HL-60/S4 treated with retinoic acid at 250 ng/mL for 4 days and 3 days (cell line): ENCODE data around the gene MAGEE1.

Experiments used
- in situ Hi-C: fragments of 300-500 bp; cut with MboI; formaldehyde crosslinking; loops from 2 replicates; pipeline ENCODE4 v1.7.0; 2022; ENCODE audit warnings: low sequenced_read_pairs

MAGEE1 gene

DNA sequence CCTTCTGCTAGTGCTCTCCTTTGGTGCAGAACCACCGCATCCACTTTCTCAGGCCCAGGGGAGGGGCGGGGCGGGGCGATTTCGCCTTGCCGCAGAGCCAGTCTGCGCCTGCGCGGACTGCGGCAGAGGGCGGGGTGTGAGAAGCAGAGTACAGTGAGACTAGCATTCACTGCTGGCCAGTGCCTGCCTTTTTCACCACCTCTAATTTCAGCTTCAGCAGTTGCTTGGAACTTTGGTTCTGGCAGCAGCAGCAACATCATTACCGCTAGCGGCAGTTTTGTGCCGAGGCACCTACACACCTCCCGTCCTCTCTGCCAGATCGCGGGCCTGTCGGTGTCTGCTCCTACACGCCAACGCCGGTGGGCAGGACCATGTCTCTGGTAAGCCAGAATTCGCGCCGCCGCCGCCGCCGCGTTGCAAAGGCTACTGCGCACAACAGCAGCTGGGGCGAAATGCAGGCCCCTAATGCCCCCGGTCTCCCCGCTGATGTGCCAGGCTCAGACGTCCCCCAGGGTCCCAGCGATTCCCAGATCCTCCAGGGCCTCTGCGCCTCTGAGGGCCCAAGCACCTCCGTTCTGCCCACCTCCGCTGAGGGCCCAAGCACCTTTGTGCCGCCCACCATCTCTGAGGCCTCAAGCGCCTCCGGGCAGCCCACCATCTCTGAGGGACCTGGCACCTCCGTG is at the start of gene MAGEE1:
TSS of gene MAGEE1 (plus strand) at position 151 of the 683 bp plus-strand sequence. CDS start at position 372, 221 bp downstream.
- in situ Hi-C loops, result no loop called here

DNA sequence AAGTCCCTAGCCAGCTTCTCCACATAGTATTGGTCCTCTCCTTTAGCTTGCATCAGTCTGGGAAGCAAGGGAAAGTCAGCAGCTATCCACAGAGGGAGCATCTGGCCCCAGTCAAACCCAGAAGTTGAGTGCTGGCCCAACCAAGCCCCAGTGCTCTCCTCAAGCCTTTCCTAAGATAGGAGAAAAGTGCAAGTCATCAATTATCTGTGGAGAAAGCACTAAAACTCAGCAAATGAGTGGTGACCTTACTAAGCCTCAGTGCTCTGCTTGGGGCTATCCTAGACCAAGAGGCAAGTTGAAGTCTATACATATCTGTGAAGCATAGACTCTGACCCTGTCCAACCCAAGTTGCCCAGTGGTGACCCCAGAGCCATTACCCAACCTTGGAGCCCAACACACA is 28.5 kb upstream of the MAGEE1 start:
- in situ Hi-C loops, result no loop called here

GRCh38 chrX:76407795-76408194 is 19.7 kb upstream of the MAGEE1 start:
- in situ Hi-C loops, result no loop called here

DNA sequence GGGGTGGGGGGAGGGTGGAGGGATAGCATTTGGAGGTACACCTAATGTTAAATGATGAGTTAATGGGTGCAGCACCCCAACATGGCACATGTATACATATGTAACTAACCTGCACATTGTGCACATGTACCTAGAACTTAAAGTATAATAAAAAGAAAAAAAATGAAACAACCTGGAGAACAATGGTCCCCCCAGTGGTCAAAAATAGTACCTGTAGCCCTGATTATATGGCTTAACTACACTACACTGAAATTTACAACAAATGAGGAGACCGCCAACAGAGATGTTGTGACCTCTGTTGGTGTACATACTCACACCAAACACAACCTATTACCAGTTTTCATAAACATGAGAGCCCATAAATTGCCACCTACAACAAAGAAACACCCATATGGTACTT is 7.3 kb upstream of the MAGEE1 start:
- in situ Hi-C loops, result no loop called here

- in situ Hi-C loops, result no loop called here
Measured at GRCh38 chrX:76428243-76429130, 977 bp downstream of the MAGEE1 start.

GRCh38 chrX:76433219-76433618 is 5.7 kb downstream of the MAGEE1 start:
- in situ Hi-C loops, result no loop called here

DNA sequence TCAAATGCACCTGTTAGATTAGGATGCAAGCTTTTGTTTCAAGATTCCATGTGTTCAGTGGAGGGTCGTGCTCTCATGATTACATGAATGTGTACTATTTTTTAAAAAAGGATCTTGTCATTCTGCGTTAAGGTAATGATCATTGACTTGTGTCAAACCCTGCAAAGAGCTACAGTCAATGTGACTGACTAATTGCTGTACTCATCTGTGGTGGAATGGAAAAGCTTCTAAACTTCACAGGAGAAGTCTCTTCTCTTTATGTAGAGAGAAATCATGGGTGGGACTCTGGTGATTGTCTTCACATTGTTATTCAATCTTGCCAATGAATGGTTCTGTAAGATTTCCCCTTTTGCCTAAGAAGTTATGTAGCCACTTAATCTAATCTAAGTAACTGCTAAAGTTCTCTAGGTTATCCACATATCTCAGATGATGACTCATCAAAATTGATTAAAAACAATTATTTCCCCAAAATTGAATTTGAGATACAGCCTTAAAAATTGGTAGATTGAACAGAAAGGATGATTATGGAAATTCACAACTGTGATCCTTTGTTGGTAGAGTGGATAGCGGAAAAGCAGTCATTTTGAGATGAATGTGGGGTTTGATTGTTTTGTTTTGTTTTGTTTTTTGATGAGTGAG is 6.7 kb downstream of the MAGEE1 start:
- in situ Hi-C loops, result no loop called here

- in situ Hi-C loops, result no loop called here
Measured at GRCh38 chrX:76439188-76439587, 11.7 kb downstream of the MAGEE1 start.

DNA sequence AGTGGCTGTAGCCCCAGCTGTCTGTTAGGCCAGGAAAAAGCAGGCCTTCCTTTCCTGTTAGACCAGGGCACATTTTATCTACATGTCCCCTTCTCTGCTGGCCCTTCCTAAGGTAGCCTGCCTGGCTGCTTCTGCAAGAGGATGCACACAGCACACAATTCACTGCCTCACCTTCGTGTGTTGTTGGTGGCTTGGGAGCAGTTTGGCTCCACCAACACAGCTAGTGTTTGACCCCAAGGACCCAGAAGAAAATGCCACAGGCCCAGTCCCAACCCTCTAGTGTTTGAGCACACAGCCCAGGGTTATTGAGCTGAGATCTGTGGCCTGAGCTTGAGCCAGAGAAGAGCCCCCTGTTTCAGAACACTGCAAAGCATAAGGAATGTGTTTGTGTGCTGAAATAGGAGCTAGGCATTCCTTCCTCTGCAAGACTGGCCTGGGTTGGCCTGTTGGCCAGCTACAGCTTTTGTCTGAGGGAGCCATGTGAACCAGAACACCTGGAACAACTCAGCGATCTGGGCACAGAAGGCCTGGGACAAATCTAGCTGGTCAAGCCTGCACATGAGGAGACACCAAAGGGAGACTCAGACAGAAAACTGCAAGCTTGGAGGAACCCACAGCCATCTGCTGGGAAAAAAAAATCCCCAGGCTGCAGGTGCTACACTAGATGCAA is 26.4 kb downstream of the MAGEE1 start:
- in situ Hi-C loops, result no loop called here

DNA sequence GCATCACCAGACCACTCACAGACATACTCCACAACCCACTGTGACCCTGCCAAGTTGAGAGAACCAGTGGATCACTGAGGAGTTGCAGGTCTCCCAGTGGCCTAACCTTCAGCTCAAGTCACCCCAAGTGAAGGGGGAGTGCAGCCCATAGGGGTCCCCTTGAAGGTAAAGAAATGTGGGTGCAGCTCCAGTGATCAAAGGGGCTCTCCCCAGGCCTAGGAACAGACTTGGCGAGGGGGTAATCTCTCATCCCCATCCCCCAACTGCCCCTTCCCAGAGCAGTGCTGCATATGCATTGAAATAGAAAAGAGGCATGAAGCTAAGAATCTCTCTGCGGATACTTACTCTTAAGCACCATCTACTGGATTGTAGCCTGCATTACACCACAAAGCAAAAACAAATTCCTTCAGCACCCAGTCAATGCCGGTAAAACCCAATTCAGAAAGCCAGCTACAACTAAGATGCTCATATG is 27.0 kb downstream of the MAGEE1 start:
- in situ Hi-C loops, result no loop called here

DNA sequence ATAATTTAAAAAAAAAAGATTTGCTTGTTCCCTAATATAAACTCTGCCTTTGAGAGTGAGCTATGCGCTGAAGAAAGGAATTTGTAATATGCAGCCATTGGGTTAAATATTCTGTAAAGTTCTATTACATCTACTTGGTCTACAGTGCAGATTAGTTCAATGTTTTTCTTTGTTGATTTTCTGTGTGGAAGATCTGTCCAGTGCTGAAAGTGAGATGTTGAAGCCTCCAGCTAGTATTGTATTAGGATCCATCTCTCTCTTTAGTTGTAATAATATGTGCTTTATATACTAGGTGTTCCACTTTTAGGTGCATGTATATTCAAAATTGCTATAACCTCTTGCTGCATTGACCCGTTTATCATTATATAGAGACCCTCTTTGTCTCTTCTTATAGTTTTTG is 49.8 kb downstream of the MAGEE1 start:
- in situ Hi-C loops, result no loop called here
